Stimulated activated CD4-positive, alpha-beta T cell treated with anti-CD3 and anti-CD28 coated beads, Interleukin-4, amount 100 ng/mL, for 24 hours (primary cell): ENCODE measurements around the gene PLCB1.

Source experiments
- DNase-seq: peaks from one replicate; pipeline ENCODE4 v3.0.0-alpha.2; 2020

PLCB1 gene

DNA sequence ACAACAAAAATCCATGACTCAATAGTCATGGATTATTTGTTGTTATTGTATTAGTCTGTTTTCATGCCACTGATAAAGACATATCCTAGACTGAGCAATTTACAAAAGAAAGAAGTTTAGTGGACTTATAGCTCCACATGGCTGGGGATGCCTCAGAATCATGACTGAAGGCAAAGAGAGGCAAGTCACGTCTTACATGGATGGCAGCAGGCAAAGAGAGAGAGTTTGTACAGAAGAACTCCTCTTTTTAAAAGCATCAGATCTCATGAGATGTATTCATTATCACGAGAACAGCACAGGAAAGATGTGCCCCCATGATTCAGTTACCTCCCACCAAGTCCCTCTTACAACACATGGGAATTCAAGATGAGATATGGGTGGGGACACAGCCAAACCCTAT lies 792.5 kb downstream of the PLCB1 start:
- DNase-seq = no peak

- no peak for DNase-seq
These were observed 798.7 kb downstream of the PLCB1 start for GRCh38 chr20:8930726-8931125.

GRCh38 chr20:8932192-8933165 lies 800.4 kb downstream of the PLCB1 start:
- no peak for DNase-seq

DNA sequence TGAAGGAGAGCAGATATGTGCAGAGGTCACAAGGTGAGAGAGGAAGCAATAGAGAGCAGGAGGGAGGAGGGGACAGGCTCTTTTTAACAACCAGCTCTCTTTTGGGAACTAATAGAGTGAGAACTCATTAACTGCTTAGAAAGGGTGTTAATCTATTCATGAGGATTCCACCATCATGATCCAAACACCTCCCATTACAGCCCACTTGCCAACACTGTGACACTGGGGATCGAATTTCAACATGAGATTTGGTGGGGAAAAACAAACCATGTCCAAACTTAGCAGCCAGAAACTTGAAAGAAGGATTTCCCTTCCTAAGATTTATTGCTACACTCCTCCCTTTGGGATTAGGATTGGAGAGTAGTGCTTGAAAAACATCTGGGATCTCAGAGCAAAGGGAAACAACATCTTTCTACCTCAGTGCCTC lies 801.3 kb downstream of the PLCB1 start:
- DNase-seq = no peak

GRCh38 chr20:8934362-8934761 lies 802.3 kb downstream of the PLCB1 start:
- DNase-seq = no peak
